AG08396 (cell line): ENCODE measurements around the gene B4GALT1.
"Not testable (repeated sequence)": the region's sequence is repeated elsewhere in the genome, so short reads cannot be mapped to it uniquely, and the experiment has no call there.

Source experiments
- DNase-seq: peaks from one replicate; pipeline ENCODE4 v3.0.0; 2012; ENCODE audit warnings: low spot score, mixed read lengths

Gene B4GALT1

GRCh38 chr9:33184963-33185362, 17.8 kb upstream of the B4GALT1 start:
- DNase-seq = no peak

DNA sequence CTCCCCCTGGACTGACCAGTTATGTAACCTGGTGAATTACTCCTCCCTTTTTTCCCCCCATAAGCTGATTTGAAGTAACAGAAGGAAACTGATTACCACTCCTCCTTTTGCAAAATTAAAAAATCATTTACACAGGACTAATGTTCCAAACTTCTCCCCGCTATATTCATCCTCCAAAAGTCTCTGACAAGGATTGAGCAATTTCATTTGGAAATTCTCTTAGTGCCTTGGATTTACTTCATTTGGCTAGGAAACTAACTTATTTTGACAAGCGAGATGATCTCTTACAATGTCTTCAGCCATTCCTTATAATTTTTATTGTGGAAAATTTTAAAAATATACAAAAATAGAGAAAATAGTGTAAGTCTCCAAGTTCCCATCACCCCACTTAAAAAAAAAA, 15.4 kb upstream of the B4GALT1 start:
- no peak for DNase-seq

GRCh38 chr9:33180526-33181184, 13.5 kb upstream of the B4GALT1 start:
- DNase-seq = peak; percentile 47

DNA sequence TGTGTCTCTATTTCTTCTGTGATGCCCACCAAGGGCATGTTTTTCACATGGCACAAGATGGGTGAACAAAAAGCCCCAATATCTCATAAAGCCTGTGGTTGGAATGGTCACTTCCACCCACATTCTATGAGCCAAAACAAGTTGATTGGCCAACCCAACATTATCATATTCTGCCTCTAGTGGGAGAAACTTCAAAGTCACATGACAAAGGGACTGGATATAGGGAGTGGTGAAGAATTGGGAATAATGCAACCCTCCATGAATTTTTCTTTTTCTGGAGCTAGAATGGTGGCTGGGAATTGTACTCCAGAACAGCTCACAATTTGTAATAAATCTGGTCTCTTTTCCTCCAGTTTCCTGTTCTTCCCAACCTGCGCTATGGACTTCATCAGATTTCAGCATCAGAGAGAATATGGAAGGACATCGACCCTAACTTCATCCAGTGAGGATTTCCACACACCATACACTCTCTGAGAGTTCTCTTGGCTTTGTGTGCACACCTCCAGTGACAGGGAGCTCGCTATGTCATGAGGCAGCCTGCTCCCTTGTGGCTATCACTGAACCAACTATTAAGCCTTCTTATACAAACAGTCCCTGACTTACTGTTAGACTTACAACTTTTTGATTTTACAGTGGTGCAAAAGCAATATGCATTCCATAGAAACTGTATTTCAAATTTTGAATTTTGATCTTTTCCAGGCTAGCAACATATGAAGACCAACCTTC, 12.0 kb upstream of the B4GALT1 start:
- DNase-seq = no peak

DNA sequence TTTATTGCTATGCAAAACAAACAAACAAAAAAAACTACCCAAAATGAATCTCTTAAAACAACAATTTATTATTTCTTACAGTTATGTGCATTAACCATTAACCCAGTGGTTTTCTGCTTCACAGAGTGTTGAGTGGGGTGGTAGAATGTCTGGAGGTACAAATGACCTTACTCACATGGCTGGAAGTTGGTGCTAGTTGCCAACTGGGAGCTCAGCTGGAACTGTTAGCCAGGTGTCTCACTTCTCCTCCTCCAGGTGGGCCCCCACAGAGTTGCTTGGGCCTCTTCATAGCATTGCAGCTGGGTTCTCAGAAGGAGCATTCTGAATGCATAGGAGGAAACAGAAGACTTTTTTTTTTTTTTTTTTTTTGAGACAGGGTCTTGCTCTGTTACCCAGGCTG, 10.5 kb upstream of the B4GALT1 start:
- no peak for DNase-seq

DNA sequence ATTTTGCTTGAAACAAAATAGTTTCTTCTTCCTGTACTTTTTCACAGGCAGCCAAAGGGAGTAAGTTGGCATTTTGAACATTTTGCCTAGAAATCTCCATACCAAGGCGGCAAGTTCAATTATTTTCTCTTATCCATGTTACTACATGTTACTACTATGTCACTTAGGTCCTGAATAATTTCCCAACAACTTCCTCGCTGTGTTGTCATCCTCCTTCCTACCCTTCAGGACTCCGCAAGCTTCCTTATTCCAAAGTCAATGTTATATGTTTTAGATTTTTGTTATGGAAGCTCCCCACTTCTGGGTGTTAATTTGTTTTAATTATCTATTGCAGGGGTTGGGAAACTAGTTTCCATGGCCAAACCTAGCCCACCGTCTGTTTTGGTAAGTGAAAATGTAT, 9.9 kb upstream of the B4GALT1 start:
- no peak for DNase-seq

DNA sequence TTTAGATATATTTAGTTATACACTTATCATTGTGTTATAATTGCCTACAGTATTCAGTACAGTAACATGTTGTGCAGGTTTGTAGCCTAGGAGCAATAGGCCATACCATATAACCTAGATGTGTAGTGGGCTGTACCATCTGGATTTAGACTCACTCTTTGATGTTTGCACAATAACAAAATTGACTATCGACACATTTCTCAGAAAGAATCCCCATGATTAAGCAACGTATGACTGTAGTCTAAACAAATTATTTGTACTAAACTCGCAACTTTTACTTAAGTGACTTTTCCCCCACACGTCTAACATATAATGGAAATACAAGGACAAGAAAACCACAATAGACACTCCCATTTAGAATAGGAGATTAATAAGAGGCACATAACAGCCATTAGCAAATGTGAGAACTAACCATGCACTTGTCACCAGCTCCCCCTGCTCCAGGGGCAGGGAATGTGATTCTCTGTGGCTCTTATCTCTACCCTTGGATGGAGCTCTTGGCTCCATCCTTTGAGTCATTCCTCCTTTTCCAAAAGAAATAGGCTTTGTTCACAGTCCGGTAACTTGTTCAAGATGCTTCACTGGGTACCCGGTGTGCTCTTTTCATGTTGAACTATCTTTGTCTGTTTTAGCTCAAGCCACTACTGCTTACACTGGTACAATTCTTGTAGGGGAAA, 8.7 kb upstream of the B4GALT1 start:
- no peak for DNase-seq

DNA sequence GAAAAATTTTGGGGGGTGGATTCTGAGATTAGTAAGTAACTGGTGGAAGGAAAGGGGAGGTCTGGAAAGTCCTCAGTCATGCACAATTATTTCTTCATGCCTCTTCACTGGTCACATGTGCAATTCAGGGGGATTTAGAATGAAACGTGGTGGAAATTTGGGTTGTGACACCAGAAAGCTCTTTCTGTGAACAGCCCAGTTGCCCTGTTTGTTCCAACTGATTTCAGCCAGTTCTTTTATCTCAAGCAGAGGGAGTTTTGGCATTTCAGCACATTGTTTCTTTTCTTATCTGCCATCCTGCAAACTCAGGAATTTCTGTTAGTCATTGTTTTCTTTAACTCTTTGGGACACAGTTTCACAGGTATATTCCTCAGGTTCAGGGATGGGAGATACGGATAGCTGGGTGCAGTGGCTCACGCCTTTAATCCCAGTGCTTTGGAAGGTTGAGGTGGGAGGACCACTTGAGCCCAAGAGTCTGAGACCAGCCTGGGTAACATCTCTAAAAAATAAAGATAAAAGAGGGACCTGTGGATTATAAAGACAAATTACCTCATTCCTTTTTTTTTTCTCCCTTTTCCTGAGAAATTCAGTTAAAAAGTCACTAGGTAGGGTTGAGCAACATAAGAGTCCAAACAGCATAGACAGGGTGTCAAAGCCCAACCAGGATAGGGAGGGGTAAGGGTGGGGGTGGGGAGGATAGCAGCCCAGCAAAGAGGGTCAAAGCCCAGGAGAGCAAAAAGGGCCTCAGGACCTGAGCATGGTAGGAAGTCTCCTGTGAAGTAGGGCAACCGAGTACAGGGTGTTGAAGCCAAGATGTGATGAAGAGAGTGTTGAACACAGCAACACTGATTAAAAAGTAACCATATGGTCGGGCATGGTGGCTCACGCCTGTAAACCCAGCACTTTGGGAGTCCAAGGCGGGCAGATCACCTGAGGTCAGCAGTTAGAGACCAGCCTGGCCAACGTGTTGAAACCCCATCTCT, 5.4 kb upstream of the B4GALT1 start:
- no peak for DNase-seq

- no peak for DNase-seq
Measured at GRCh38 chr9:33170464-33171415, 3.6 kb upstream of the B4GALT1 start.

GRCh38 chr9:33168941-33169544, 1.9 kb upstream of the B4GALT1 start:
- no peak for DNase-seq

DNA sequence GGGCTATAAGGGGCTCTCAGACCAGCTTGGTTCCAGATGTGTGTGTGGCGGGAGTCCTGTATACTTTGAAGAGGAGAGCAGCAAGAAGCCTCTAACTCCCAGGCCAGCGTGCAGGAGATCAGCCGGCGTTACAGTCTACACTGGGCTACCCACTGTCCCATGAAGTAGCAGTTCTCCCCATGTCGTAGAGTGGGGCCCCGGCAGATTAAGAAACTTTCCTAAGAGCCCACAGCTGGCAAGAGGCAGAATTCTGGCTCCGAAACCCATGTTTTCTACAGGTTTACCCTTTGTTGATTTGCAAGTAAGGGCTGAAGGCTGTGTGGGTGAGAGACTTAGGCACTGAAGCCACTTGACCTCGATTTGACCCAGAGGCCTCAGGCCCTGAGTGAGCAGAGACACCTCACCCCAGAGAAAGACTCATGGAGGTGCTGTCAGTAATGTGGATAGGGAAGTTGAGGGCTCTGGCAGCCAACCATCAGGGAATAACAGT, 881 bp upstream of the B4GALT1 start:
- DNase-seq = no peak

- peak; percentile 60 for DNase-seq
Measured at GRCh38 chr9:33166231-33167083, 679 bp downstream of the B4GALT1 start.

GRCh38 chr9:33165263-33166151, 1.6 kb downstream of the B4GALT1 start:
- no peak for DNase-seq

DNA sequence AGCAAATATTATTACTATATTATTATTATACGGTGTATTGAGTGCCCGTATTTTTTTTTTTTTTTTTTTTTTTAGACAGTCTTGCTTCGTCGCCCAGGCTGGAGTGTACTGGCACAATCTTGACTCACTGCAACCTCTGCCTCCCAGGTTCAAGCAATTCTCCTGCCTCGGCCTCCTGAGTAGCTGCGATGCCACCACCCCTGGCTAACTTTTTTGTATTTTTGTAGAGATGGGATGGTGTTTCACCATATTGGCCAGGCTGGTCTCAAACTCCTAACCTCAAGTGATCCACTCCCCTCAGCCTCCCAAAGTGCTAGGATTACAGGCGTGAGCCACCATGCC, 2.2 kb downstream of the B4GALT1 start:
- not testable (repeated sequence) for DNase-seq

GRCh38 chr9:33164138-33164809, 2.9 kb downstream of the B4GALT1 start:
- no peak for DNase-seq

DNA sequence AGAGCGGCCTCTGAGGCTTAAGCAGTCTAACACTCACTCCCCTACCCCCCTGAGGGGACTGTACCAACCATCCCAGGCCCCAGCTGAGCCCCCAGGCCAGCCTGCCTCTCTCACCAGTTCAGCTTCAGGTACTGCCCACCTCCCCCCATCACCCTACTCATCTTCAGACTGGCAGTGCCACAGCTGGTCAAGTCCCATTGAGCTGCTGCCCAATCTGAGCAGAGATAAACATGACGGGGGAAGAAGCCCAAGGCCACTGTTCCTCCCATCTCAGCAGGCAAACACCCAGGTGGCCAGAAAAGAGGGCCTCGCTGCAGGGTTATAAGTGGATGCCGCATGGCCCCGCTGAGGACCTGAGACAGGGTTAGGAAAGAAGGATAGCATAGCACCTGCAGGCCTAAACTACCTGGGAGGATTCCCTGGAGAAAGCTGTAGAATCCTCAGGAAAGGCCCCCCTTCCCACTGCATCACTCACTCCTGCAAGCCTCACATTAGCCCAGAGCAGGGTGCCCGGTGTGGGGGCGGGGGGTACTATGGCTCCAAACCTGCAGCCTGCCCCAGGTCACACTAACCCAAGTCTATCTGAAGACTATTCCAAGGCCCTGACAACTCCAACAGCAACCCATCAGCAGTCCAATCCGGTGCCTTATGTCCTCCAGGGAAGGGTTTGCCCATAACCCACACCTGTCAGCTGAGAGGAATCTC, 3.6 kb downstream of the B4GALT1 start:
- DNase-seq = no peak

DNA sequence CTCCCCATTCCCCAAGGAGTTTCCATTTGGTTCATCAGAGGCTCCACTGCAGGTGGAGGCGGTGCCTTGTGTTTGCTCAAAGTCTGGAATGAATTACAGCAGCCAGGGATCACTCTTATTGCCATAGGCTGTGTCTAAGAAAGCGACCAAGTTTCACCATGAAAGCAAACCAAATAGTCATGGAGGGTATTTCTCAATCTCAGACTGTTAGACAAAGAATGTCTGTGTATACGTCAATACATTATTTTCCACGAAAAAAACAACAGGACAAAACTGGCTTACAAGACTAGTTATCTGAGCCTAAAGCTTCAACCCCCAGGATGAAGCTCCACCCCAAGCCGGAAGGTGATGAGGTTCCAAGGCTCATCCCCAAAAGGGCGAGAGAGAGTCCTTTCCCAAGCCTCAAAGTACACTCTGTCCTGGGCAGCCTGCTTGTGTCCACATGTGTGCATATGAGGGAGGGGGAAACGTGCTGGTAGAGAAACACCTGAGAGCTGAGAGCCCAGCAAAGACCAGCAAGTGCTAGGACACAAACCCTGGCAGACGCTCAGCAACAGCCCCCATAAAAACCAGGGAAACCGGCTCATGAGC, 4.3 kb downstream of the B4GALT1 start:
- DNase-seq = no peak
